Neural progenitor cell (in vitro differentiated cells): Measurements from ENCODE around the gene CLCN4.

ENCODE experiments used
- EZH2 ChIP-seq: fragments of 200-600 bp; sonication (generic); IDR thresholded peaks from 2 replicates; pipeline ENCODE4 v1.6.1; 2017; ENCODE audit warnings: antibody characterized with exemption, mild to moderate bottlenecking, moderate library complexity
- EZH2phosphoT487 ChIP-seq: fragments of 200-600 bp; sonication (generic); IDR thresholded peaks from 2 replicates; pipeline ENCODE4 v1.6.1; 2017; ENCODE audit warnings: antibody characterized with exemption

- TF ChIP-seq EZH2phosphoT487 (no peak), EZH2 (no peak)
These were observed 20.8 kb downstream of the CLCN4 start for GRCh38 chrX:10177601-10178000.
